ENCODE measurements around the gene PRRT3.

DNA sequence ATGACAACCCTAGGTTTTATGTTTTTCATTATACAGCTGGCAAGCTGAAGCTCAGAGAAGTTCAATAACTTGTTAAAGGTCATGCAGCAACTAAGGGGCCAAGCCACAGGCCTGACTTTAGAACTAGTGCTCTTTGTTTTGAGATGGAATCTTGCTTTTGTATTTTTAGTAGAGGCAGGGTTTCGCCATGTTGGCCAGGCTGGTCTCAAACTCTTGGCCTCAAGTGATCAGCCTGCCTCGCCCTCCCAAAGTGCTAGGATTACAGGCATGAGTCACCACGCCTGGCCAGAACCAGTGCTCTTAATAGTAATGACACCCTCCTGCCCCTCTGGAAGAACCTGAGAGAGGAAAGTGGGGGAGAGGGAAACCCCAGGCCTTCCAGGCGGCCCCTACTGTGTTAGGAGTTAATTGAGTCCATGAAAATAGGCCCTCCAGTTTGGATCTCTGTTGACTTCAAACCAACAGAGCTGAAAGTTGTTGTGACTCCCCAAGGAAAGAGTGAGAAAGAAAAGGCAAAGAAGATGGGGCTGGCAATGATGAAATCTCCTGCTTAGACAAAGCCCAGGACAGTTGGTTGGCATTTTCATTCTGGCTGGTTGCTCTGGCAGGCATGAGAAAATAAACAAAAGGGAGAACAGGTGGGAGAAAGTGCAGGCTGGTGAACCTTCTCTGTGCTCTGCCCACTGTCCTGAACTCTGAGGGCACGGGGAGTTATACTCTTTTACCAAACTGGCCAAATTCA lies 3.6 kb upstream of the PRRT3 start:
- TF ChIP-seq, protein P1, sequence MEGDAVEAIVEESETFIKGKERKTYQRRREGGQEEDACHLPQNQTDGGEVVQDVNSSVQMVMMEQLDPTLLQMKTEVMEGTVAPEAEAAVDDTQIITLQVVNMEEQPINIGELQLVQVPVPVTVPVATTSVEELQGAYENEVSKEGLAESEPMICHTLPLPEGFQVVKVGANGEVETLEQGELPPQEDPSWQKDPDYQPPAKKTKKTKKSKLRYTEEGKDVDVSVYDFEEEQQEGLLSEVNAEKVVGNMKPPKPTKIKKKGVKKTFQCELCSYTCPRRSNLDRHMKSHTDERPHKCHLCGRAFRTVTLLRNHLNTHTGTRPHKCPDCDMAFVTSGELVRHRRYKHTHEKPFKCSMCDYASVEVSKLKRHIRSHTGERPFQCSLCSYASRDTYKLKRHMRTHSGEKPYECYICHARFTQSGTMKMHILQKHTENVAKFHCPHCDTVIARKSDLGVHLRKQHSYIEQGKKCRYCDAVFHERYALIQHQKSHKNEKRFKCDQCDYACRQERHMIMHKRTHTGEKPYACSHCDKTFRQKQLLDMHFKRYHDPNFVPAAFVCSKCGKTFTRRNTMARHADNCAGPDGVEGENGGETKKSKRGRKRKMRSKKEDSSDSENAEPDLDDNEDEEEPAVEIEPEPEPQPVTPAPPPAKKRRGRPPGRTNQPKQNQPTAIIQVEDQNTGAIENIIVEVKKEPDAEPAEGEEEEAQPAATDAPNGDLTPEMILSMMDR (IDR thresholded peaks at IDR 0.05) = no peak
- TF ChIP-seq POLR2A (IDR thresholded peaks at IDR 0.05) = no peak
